ENCODE results near the gene NUFIP1.
"Not testable (repeated sequence)": the region's sequence is repeated elsewhere in the genome, so short reads cannot be mapped to it uniquely, and the experiment has no call there.

NUFIP1 gene

GRCh38 chr13:44920013-44920412, 69.3 kb downstream of the NUFIP1 start:
- DNase-seq (ENCODE audit: low read depth in 2 of 2) = no peak

DNA sequence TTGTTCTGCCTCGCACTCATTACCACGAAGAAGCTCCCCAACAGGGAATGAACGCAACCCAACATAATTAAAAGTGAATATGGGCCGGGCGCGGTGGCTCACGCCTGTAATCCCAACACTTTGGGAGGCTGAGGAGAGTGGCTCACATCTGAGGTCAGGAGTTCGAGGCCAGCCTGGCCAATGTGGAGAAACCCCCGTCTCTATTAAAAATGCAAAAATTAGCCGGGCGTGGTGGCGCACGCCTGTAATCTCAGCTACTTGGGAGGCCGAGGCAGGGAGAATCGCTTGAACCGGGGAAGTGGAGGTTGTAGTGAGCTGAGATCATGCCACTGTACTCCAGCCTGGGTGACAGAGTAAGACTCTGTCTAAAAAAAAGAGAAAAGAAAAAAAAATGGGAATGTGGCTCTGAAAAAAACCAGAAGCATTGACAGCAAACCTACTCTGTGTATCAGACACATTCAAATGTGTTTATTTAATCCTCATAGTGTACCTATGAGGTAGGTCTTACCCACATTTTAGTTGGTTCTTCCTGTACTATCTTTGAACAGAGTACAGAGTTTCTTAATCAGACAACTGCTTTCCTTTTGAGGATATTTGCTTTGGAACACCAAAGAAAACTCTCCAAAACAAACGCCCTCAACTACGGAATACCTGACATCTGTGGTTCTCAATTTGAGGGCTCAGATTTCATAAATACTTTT, 70.0 kb downstream of the NUFIP1 start:
- no peak for DNase-seq (ENCODE audit: low read depth in 2 of 2)

- DNase-seq (ENCODE audit: low read depth in 2 of 2) = peak; percentile 74 to 77
Observed at GRCh38 chr13:44918326-44919103, 70.8 kb downstream of the NUFIP1 start.

- peak; percentile 89 to 92 for DNase-seq (ENCODE audit: low read depth in 2 of 2)
Observed at GRCh38 chr13:44917589-44918325, 71.5 kb downstream of the NUFIP1 start.

DNA sequence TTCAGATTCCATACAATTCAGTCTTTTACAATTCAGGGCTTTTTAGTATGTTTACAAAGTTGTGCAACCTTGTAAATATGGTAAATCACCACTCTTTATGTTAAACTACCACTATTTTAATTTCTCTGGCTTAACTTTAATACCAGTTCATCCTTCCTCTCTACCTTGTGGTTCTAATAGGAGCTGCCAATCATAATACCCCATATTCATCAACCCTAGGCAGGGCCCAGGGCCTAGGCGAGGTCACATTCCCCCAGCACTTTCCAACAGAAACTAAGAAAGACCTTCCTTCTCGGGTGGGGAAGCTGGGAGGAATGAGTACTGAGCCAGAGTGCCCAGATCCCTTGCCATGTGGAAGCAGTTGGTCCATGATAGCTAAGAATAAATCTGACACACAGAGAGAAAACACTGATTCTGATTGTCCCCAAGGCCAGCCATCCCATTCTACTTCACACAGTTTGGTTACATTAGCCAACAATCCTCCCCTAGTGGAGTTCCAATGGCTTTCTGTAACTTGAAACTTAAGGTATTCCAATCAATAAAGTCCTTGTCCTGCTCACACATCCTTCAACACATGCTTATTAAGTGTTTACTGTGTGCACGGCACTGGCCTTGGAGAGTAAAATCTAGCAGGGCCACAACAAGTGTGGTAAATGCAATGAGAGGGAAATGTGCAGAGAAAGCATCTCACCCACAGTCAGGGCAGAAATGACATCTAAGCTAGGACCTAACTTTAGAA, 76.8 kb downstream of the NUFIP1 start:
- DNase-seq (ENCODE audit: low read depth in 2 of 2) = no peak

GRCh38 chr13:44908712-44909111, 80.6 kb downstream of the NUFIP1 start:
- no peak for DNase-seq (ENCODE audit: low read depth in 2 of 2)

DNA sequence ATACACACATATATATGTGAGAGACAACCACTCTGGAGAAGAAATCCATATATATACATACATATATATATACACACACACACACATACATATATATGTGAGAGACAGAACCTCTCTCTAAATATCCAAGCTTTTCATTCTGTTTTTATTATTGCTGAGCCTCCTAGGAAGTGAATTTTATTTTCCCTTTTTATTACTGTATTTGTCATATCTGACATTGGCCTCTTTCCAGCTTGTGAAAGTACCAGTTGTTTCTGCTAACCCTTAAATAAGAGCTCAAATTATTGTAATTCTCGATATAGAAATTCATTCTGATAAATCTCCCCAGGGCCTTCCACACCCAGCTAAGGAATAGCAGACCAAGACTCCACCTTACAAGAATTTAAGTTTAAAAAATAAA, 81.0 kb downstream of the NUFIP1 start:
- DNase-seq (ENCODE audit: low read depth in 2 of 2) = no peak

- DNase-seq (ENCODE audit: low read depth in 2 of 2) = no peak
Observed at GRCh38 chr13:44906713-44907112, 82.6 kb downstream of the NUFIP1 start.

GRCh38 chr13:44906230-44906629, 83.0 kb downstream of the NUFIP1 start:
- DNase-seq (ENCODE audit: low read depth in 2 of 2) = no peak

DNA sequence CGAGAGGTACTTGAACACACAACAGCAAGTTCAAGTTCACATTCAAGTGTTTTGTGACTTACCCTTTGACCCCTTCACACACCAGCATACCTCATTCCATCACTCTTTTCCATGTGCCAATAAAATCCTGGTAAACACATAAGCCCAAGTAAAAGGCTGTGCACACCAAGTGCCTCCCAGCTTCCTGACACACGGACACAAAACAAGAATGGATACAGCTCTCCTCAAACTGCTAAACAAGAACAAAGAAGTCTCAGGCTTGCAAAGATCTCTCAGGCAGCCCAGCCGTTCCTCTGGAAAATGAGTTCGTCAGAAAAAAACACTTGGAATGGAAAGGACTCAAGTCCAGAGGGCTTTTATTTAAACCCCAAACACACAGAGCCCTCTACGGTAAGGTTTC, 83.7 kb downstream of the NUFIP1 start:
- DNase-seq (ENCODE audit: low read depth in 2 of 2) = no peak

DNA sequence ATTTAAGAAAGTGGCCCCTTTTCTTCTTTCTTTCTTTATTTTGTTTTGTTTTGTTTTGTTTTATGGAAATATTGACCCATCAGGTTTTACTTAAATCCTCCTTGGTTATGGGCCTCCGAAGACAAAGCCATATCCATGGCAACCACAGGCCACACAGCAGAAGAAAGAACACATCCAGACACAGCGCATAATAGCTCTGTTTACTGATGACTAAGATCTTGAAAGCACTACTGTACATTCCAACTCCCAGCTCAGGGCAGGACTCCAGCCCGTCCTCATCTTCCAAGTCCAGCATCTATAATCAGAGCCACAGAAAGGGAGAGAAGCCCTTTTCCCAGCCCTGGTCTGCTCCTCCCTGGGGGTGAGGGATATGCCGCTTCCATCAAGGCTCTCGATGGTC, 84.3 kb downstream of the NUFIP1 start:
- no peak for DNase-seq (ENCODE audit: low read depth in 2 of 2)

DNA sequence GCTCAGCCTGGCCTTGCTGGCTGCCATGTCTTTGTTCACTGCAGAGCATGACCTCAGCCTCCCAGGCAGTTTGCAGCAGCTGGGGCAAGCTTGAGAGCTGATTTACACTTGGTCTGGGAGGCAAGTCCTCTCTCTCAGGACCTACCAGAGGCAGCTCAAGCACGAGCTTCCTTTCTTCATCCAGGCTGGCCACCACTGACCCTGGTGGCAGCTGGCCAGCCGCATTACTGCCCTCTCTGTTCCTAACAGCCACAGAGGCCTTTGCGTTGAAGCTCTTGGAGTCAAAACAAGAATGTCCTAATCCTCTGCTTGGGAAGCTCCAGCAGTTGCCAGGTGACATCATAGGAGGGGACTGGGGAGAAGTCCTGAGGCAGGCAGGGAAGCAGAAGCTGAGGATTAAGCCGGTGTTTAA, 85.7 kb downstream of the NUFIP1 start:
- no peak for DNase-seq (ENCODE audit: low read depth in 2 of 2)

- no peak for DNase-seq (ENCODE audit: low read depth in 2 of 2)
Observed at GRCh38 chr13:44902738-44903137, 86.5 kb downstream of the NUFIP1 start.

DNA sequence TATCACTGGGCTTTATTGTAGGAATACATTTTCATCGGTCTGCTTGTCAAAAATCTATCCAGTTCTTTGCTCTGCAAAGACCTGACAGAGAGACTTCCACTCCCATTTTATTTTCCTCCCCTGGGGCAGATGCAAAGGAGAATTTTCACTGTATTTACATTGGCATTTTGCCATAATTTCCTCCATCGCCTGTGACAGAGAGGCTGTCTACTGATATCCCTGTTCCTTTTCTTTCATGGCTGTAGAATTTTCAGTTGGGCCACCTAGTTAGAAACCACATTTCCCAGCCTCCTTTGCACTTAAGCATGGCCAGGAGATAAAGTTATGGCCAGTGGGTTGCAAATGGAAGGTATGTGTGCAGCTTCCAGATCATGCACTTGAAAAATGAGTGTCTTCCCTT, 89.3 kb downstream of the NUFIP1 start:
- DNase-seq (ENCODE audit: low read depth in 2 of 2) = no peak

DNA sequence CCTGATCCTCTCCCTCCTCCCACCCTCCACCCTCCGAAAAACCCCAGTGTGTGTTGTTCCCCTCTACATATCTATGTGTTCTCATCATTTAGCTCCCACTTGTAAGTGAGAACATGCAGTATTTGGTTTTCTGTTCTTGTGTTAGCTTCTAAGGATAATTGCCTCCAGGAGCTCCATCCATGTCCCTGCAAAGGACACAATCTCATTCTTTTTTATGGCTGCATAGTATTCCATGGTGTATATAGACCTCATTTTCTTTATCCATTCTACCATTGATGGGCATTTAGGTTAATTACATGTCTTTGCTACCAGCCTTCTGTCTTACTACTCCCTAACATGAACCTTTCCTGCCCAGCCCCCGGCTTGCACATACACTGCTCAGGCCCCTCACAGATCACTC, 91.0 kb downstream of the NUFIP1 start:
- DNase-seq (ENCODE audit: low read depth in 2 of 2) = not testable (repeated sequence)

GRCh38 chr13:44895953-44896335, 93.3 kb downstream of the NUFIP1 start:
- no peak for DNase-seq (ENCODE audit: low read depth in 2 of 2)

DNA sequence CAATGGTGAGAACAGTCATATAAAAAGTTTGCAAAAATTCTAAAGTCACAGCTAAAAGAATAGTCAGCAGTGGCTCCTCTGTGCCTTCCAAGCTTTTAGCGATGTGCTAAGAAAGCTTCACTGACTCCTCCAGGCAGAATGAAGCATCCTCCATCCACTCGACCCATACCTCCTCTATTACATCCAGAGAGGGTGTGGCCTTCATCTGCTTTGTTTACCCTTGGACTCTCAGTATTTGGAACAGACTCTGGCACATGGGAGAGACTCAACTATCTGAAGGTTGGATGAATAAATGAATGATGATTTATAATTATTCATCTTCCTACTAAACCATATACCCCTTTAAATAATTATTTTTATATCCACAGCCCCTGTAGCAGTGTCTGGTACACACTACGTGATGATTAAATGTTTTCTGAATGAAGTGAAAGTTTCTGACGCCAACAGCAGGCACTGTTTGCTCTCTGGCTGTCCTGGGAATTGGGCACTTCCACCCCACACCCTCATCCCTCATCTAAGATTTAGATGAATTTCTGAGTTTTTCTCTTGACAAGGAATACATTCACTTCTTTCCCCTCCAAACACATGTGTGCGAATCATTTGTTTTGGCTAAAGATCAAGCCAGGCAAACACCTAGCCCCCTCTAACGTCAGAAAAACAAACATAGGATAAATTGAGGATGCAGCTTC, 93.9 kb downstream of the NUFIP1 start:
- DNase-seq (ENCODE audit: low read depth in 2 of 2) = no peak

DNA sequence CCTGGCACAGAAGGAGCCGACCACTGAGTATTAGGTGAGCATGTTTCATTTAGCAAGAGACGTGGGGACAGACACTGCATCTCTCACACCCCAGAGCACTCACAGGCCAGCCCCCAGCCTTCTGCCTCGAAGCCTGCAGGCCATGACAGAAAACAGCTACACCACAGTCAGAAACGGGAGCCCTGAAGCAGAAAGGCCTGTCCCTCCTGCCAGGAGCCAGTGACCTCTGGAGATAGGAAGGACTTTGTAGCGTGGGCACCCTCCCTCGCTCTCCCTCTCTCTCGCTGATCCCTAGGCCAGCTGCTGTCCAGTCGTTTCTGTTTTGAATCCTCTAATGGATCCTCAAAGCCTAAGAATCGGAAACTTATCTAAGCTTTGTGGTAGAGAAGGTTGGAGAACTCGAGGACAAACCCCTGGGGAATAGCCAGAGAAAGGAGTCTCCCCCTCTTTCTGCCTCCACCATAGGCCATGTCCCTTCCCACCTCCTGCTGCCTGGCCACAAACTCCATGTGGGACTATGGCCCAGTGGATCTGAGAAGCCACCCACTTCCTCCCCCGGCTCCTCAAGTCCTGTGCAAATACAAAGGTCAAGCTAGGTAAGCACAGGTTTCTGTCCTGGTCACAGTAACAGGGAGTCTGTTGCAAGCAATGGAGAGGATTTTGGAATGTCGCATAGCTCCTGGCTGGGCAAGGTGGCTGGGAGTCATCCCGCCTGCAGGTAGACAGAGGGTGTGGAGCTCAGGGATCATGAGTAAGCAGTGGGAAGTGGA, 95.1 kb downstream of the NUFIP1 start:
- DNase-seq (ENCODE audit: low read depth in 2 of 2) = no peak

Data from stimulated activated CD4-positive, alpha-beta T cell treated with anti-CD3 and anti-CD28 coated beads, Interleukin-15, amount 100 ng/mL, for 48 hours (primary cell).